Fibroblast of the aortic adventitia (primary cell): Measurements from ENCODE around the gene DIAPH3. TPM values are rescaled to one million over a fixed set of nuclear protein-coding genes. Genes with fewer than 3 reads are reported as not detected.

Source experiments
- DNase-seq: peaks from one replicate; pipeline ENCODE4 v3.0.0-alpha.2; 2010; ENCODE audit warnings: low read depth
- H3K4me3 ChIP-seq: 2 replicates; pipeline ENCODE4 v1.5.1; 2011; ENCODE audit warnings: low read depth, mild to moderate bottlenecking, control low read depth, low read length, moderate library complexity
- CTCF ChIP-seq: IDR thresholded peaks from 2 replicates; pipeline ENCODE4 v1.5.1; 2011; ENCODE audit warnings: mild to moderate bottlenecking, low read length, control low read depth, inconsistent platforms; ENCODE audit not compliant: insufficient read depth
- total RNA-seq: library from RNA; depleted of rRNA; stranded (reverse); fragments of >200 nt; gene quantifications from 2 replicates; pipeline ENCODE4 v1.2.3, GENCODE V29; 2012; ENCODE audit warnings: low replicate concordance

DIAPH3 gene
- total RNA-seq, 1 donor, result 40.9 TPM

DNA sequence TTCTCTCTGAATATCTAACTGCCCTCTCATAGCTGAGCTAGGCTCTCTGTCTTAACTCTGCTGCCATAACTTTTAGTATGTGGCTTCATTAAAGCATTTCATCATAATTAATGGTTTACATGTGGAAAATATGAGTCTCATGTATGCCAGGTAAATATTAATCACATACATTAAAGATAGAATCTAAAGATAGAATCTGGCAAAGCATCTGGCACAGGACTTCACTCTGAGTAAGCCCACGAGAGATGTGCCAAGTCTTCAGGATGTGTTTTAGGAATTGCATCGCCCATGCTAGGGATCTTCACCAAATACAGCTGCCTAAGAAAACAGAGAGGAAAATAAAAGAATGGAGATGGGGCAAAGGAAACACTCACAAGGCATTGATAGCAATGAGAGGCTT is 285.8 kb downstream of the DIAPH3 start:
- no peak for TF ChIP-seq CTCF
- DNase-seq, result peak; percentile 90
- no peak overlapping the region for H3K4me3 ChIP-seq

- no peak for DNase-seq
- no peak overlapping the region for H3K4me3 ChIP-seq
- TF ChIP-seq CTCF, result no peak
Observed at GRCh38 chr13:59874973-59875372, 288.8 kb downstream of the DIAPH3 start.

DNA sequence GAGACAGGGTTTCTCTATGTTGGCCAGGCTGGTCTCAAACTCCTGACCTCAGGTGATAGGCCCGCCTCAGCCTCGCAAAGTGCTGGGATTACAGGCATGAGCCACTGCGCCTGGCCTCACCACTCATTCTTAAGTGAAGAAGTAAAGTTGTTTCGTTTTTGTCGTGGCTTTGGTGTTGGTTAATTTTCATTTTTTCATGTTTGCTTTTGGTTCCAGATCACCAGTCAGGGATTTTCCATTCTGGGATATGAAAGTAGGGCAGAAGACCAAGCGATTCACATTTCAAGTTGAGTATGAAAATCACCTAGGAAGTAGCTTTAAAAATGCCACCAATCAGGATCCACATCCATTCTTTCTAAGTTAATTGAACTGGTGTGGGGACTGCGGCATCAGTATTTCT is 289.9 kb downstream of the DIAPH3 start:
- no peak overlapping the region for H3K4me3 ChIP-seq
- no peak for TF ChIP-seq CTCF
- DNase-seq, result no peak

DNA sequence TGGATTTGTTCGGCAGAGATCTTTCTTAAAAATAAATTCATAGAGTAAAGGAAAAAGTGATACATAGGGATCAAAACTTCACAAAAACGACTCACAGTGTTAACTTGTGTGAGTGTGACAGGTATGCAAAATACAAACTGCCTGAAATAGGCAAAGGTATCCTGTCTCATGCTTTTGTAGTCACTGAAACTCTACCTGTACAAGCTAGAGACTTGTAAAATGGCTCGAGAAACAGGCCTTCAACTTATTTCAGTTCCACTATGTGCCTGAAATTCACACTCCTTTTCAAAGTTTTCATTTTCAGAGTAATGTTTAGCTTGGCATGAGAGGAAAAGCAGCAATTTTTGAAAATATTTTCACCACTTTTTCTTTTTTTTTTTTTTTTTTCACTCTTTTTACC is 290.4 kb downstream of the DIAPH3 start:
- no peak overlapping the region for H3K4me3 ChIP-seq
- DNase-seq, result no peak
- TF ChIP-seq CTCF, result no peak

DNA sequence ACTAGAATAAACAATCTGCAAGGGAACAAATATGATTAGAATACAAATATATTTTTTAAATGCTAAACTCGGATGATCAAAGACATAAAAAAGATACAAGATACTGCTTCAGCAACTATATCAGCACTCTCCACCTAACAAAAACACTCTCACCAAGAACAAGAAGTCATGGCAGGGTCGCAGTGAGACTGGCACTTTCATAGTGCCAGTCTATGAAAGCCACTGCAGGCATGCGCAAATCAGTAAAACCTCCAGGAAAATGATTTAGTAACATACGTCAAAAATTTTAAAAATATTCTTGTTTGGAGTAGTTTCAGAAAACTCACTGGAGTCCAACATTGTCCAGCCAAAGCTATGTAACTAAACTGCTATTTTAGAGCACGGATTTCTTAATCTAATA is 295.9 kb downstream of the DIAPH3 start:
- H3K4me3 ChIP-seq, result no peak overlapping the region
- DNase-seq, result no peak
- TF ChIP-seq CTCF, result no peak

DNA sequence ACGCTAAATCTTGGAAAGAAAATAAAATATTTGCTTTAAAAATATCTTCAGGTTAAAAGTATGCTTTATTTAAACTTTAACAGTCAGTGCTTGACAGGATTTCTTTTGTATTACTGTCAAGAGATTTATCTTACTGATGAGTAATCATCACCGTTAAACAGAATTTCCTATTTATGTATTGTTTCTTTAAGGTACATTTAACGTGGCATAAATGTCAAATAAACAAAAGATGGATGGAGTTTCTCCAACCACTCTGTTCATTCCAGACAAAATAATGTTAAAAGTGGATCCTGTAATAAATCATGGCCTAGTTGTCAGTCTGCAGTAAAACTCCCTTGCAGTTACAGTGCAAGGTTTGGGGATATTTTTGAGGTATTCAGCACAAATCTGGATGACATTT is 298.3 kb downstream of the DIAPH3 start:
- no peak overlapping the region for H3K4me3 ChIP-seq
- TF ChIP-seq CTCF, result no peak
- peak; percentile 83 for DNase-seq

- no peak for TF ChIP-seq CTCF
- DNase-seq, result no peak
- no peak overlapping the region for H3K4me3 ChIP-seq
Observed at GRCh38 chr13:59863621-59864020, 300.1 kb downstream of the DIAPH3 start.
